HG03457 (cell line): Measurements from ENCODE around the gene TMEM135.
"Not testable (repeated sequence)": the region's sequence is repeated elsewhere in the genome, so short reads cannot be mapped to it uniquely, and the experiment has no call there.

Source experiments
- ATAC-seq: cut with Tn5 transposase; IDR thresholded peaks from one replicate; pipeline ENCODE4 v1.9.1; 2021; ENCODE audit warnings: moderate number of reproducible peaks; ENCODE audit not compliant: unreplicated experiment

The TMEM135 gene

DNA sequence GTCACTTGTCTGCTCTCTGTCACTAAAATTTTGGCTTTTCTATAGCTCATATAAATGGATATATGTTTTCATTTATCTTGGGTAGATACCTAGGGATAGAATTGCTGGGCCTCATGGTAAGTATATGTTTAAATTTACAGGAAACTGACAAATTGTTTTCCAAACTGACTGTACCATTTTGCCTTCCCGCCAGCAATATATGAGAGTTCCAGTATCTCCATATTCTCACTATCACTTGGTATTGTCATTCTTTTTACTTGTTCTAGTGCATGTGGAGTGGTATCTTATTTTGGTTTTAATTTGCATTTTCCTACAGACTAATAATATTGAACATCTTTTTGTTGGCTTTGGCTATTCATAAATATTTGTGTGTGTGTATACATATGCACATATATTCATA lies 101.7 kb downstream of the TMEM135 start:
- ATAC-seq: no peak

DNA sequence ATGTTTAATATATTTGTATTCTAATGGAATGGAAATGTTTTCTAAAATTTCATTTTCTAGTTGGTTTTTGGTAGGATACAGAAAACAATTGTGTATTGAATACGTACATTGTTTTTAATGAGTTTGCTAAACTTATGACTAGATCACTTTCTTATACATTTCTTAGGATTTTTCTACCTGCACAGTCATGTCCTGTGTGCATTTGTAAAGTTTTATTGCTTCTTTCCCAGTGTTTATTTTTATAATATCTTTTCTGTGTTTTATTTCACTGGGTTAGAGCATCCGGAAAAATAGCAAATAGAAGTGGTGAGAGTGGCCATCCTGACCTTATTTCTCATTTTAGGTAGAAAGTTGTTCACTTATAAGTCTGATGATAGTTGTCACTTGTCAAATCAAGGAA lies 103.6 kb downstream of the TMEM135 start:
- ATAC-seq: no peak

DNA sequence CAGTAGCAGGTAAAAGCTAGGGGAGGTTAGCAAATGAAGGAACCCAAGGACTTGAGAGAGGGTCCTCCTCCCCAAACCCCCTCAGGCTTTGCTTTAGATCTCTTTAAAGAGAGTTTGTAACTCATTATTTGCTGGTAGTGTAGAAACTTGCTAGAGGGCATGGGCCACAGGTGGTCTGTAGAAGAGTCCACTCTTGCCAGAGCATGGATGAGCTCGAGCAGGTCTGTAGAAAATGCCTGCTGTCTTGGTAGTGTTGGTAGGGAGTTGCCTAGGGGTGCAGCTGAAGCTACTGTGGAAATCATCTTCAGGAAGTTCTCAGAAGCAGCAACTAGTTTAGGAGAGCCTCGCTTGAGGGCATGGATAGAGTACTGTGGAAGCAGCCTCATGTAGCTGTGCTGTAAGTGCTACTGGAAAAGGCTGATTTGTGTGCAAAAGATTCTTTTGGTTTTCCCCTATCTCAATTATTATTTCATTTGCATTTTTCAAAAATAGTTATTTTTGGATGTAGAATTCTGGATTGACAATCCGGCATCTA lies 104.3 kb downstream of the TMEM135 start:
- ATAC-seq: no peak

DNA sequence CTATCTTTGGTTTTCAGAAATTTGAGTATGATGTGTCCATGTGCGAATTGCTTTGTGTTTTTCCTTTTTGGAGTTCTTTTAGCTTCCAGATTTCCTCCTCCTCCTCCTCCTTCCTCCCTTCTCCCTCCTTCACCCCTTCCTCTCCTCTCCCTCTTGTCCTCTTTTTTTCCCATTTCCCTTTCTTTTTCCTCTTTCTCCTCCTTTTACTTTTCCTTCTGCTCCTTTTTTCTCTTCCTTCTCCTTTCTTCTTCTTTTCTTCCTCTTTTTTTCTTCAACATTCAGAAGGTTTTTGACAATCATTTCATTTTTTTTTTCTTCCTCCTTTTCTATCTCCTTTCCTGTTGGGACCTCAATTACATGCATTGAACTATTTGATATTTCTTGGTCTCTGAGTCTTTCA lies 104.9 kb downstream of the TMEM135 start:
- ATAC-seq: no peak

DNA sequence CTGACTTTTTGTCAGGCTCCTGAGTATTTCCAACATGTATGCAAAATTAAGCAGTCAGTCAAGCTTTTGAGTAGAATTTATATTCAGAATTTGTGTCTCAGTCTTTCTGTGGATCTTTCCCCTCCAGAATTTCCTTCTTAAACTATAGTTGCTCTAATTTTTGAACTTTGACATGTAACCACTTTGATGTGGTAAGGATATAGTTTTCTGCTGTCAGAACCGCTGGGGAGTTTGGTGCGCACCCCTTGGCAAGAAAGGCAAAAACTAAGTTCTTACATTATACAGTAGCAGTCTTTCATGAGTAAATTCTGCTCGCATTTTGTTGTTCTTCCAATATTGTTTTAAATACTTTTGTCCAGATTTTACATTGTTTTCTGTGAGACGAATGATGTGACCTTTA lies 105.9 kb downstream of the TMEM135 start:
- ATAC-seq: no peak

DNA sequence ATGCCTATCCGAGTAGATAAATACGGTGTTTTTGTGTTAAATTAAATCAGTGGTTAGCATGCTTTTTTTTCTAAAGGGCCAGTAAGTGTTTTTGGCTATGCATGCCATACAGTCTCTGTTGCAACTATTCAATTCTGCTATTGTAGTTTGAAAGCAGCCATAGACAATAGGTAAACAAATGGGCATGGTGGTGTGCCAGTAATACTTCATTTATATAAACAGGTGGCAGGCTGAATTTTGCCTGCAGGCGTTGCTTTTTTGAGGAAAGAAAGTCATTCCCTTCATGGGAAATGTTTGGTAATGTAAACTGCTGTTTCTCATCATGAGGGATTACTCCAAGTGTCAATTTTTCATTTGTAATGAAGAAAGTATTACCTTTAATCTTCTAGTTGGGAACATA lies 106.5 kb downstream of the TMEM135 start:
- no peak for ATAC-seq

DNA sequence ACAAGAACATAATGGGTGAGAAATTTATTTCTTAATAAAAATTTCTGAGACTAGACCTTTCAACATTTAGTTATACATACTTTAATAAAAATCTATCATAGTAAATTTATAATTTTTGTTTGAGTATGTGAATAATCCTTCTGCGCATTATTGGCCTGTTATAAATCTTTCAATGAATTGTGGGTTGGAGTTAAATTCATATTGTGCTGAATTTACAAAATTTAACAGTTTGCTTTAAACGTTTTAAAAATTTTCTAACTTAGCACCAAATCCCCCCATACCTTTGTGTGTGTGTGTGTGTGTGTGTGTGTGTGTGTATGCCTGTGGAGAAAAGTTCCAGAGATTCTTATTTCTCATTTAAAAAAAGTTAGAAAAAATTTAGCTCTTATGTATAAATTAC lies 111.0 kb downstream of the TMEM135 start:
- ATAC-seq: no peak

DNA sequence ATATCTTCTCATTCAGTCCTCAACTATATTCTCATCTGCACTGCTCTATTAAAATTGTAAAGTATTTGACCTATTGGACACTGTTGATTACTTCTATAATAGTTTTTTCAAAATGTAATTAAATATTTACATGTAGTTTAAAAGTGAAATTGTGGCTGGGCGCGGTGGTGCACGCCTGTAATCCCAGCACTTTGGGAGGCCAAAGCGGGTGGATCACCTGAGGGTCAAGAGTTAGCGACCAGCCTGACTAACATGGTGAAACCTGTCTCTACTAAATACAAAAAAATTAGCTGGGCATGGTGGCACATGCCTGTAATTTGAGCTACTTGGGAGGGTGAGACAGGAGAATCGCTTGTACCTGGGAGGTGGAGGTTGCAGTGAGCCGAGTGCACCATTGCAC lies 112.0 kb downstream of the TMEM135 start:
- not testable (repeated sequence) for ATAC-seq

DNA sequence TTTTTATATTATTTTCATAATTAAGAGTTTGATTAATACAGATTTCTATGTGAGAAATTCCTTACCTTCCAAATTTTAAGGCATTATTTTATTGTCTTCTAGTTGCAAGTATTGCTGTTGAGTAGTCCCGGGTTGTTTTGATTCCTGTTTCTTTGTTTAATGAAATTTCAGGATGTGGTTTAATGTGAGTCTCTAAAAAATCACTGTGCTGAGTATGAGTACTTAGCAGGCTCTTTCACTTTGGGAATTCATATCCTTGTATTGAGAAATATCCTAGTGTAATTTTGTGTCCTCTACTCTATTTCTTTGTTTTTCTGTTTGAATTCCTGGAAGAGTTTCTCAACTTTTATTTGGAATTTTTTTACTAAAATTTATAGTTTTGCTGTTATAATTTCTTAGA lies 113.2 kb downstream of the TMEM135 start:
- no peak for ATAC-seq

DNA sequence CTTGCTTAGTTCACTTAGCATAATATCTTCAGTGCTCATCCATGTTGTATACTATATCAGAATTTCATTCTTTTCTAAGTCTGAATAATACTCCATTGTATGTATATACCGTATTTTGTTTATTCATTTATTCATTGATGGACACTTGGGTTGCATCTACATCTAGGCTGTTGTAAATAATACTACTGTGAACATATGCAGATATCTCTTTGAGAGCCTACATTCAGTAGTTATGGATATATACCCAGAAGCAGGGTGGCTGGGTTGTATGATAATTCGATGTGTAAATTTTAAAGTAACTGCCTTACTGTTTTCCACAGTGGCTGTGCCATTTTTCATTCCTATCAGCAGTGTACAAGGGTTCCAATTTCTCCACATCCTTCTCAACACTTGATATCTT lies 116.5 kb downstream of the TMEM135 start:
- no peak for ATAC-seq

DNA sequence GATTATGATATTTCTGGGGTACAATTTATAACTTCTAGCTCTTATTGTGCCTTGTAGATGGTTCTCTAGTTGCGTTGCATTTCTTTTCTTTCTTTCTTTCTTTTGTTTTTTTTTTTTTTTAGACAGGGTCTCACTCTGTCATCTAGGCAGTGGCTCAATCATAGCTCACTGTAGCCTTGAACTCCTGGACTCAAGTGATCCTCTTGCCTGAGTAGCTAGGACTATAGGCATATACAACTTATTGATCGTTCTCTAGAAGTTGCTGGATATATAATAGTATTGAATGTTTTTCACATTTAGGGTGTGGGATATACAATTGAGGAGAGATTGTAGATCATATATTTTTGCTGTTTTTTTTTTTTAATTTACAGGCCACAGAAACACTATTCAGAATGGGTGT lies 119.2 kb downstream of the TMEM135 start:
- ATAC-seq: no peak

DNA sequence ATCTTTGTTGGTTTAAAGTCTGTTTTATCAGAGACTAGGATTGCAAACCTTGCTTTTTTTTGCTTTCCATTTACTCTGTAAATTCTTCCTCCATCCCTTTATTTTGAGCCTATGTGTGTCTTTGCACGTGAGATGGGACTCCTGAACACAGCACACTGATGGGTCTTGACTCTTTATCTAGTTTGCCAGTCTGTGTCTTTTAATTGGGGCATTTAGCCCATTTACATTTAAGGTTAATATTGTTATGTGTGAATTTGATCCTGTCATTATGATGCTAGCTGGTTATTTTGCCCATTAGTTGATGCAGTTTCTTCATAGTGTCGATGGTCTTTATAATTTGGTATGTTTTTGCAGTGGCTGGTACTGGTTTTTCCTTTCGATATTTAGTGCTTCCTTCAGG lies 131.3 kb downstream of the TMEM135 start:
- ATAC-seq: not testable (repeated sequence)

DNA sequence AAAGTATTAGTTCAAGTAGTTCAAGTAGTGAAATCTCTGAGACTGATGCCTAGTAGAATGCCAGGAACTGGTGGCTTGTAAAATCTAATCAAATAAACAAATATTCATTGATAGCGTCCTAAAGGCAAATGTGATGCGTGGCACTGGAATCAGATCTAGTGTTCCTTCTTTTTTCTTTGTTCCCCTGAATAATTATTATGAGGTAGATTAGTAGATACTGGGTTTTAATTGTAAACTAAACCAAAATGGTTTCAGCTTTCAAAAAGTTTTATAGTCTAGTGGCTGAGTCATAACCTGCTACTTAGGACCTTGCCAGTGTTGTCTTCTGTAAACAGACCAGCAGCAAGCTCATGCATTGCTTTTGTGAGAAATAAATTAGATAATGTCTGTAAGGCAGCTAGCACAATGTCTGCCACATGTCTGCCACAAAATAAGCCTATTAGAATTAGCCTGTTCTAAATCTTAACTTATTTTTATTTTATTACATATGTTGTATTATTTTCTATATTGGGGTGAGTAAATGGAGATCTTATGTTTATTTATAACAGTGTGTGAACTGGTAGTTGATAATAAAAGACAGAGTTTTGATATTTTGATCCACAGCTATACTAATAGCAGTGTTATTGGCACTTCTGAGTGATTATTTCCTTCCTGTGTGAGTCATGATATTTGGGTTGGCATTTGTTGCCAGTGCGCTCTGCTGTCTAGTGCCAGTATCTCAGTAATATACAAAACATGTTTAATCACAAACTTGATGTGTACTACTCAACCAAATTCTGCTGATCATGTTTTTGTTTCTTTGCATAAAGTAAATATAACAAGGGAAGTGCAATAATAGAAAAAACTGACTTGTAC lies 135.7 kb downstream of the TMEM135 start:
- ATAC-seq: no peak

DNA sequence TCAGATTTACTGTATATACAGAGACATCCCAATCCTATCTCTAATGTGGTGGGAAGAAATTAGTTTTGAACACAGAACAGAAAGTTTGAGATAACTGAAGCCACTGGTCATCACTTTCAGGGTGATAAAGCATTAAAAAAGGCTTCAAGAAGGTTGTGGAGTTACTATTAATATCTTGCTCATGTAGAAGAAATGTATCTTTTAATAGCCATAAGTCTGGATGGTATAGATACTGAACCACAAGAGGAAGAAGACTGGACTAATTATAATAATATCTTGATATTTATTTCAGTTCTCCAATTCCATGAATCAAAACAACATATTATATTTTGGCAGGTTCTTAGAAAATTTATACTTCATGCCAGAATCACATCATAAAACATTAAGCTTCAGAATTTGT lies 137.1 kb downstream of the TMEM135 start:
- no peak for ATAC-seq

DNA sequence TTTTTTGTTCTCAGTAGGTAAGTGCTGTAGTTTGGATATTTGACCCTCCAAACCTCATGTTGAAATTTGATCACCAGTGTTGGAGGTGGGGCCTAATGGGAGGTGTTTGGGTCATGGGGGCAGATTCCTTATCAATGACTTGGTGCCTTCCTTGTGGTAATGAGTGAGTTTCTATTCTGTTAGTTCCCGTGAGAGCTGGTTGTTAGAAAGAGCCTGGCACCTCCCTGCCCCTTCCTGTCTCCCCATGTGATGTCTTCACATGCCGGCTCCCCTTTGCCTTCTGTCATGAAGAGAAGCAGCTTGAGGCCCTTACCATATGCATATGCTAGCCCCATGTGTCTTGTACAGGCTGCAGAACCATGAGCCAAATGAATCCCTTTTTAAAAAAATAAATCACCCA lies 138.3 kb downstream of the TMEM135 start:
- no peak for ATAC-seq

DNA sequence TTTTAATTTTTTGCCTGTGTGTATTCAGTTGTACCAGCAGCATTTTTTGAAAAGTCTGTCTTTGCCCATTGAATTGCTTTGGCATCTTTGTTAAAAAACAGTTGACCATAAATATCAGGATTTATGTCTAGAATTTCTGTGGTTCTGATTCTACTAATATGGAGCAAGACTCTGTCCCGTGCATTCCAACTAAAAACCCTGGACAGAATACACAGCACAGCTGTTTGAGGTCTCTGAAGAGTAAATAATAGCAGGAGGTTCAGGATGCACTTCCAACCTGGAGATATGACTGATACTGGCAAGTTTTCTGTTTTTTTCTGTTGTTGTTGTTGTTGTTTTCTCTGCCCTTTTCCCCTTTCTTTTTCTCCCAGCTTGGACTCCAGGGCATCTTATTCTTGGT lies 141.9 kb downstream of the TMEM135 start:
- no peak for ATAC-seq

DNA sequence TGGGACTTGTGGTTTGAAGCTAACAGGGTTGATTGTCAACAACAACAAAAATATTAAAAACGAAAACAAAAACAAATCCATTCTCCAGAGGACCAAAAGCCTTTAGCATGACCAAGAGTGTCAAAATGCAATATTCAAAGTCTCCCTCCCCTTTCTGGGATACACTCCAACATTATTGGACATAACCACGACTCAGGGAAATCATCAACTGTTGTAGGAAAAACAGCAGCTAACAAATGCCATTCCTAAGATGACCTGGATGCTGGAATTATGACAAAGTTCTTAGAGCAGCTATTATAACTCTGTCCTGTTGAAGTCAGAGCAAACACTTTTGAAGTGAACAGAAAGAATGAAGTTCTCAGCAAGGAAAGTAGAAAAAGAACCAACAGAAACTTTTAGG lies 143.0 kb downstream of the TMEM135 start:
- ATAC-seq: no peak

DNA sequence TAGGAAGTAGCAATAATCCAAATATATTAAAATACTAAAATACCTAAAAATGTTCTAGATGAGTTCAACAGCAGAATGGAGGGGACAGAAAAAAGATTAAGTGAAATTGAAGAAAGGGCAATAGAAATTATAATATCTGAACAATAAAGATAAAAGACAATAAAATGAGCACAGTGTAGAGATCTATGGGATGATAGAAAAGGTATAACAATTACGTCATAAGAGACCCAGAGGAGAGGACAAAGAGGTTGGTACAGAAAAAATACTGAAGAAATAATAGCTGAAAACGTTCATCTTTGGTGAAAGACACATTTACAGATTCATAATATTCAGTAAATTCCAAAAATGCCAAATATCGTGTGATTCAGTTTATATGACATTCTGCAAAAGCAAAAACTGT lies 143.4 kb downstream of the TMEM135 start:
- ATAC-seq: no peak

DNA sequence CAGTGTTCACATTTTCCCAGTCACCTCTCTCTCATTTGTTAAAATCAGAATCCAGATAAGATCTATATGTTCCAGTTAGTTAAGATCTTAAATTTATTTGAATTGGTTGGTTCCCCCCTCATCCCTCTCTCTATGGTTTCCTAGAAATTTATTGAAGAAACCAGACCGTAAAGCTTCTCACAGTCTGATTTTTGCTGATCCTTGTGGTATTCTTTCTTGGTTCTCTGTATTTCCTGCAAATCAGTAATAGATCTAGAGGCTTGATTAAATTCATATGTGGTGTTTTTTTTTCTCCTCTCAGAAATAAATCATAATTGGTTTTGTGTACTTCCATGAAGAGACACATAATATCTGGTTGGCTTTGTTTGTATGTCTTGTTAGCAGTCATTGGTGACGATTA lies 147.5 kb downstream of the TMEM135 start:
- no peak for ATAC-seq

DNA sequence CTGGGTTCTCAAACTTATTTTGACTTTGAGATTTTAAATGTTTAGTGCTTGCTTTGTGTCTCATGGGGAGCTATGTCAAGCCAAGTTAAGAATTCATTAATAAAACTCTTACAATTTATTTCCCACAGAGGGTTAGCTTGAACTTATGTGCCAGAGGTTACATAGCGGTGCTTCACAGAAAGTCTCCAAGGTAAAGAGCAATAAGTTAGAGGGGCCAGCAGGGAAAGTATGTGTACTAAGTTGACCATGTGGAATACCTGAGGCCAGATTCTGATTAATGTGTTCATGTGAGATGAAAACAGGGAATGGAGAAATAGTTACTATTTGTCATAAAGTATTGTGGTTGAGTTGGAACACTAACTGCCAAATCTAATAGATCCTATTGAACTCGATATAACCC lies 149.3 kb downstream of the TMEM135 start:
- ATAC-seq: no peak

DNA sequence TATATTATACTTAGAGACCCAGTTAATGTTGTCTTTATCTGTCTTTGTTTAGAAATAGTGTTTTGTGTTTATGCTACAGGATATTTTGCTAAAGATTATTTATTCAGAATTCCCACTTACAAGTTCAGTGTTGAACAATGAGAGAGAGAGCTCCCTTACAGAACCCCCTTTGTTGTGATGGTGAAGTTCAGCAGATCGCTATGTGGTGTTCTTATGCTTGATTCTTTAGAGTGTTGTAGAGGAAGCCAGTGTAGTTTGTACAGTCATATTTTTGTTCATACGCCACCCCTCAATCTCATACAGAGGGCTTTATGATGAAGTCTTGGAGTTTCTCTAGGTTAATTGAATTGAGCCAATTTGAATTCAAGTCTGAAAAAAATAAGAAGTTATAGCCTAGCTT lies 150.2 kb downstream of the TMEM135 start:
- ATAC-seq: no peak

DNA sequence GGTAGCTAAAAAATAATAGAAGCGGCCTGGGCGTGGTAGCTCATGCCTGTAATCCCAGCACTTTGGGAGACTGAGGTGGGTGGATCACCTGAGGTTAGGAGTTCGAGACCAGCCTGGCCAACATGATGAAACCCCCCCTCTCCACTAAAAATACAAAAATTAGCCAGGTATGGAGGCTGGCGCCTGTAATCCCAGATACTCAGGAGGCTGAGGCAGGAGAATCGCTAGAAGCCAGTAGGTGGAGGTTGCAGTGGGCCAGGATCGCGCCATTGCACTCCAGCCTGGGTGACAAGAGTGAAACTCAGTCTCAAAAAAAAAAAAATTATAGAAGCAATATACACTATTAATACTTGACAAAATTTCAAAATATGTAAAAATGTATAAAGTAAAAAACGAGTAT lies 150.7 kb downstream of the TMEM135 start:
- ATAC-seq: not testable (repeated sequence)

DNA sequence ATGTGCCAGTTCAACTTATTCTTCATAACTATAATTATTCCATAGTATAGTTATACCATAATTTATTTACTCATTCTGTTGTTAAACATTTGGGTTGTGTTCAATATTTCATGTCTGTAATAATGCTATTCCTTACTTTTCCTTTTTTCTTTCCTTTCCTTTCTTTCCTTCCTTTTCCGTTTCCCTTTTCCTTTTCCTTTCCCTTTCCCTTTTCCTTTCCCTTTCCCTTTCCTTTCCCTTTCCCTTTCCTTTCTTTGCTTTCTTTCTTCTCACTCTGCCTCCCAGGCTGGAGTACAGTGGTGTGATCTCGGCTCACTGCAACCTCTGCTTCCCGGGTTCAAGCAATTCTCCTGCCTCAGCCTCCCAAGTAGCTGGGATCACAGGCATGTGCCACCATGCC lies 151.2 kb downstream of the TMEM135 start:
- ATAC-seq: not testable (repeated sequence)
